Esophagus muscularis mucosa (tissue), 4 donors: Measurements from ENCODE around the gene SPSB1.

ENCODE experiments used
- CTCF ChIP-seq, 3 experiments: fragments of 200-600 bp in 2 of 3; fragments of 450-650 bp in 1 of 3; sonication (generic) in 2 of 3; IDR thresholded peaks; one replicate each; pipeline ENCODE4 v1.5.1; 2017 to 2019; ENCODE audit warnings: antibody characterized with exemption in 3 of 3, mild to moderate bottlenecking in 2 of 3, moderate library complexity in 1 of 3
- EP300 ChIP-seq: sonication (generic); formaldehyde crosslinking; IDR thresholded peaks from one replicate; pipeline ENCODE4 v1.6.1; 2017; ENCODE audit warnings: antibody characterized with exemption
- POLR2AphosphoS5 ChIP-seq, 2 donors: sonication (generic); formaldehyde crosslinking; IDR thresholded peaks; one replicate each; pipeline ENCODE4 v1.6.1; 2017; ENCODE audit warnings: antibody characterized with exemption in 2 of 2

GRCh38 chr1:9331016-9331415 lies 38.3 kb downstream of the SPSB1 start:
- TF ChIP-seq POLR2AphosphoS5 (IDR thresholded peaks at IDR 0.05) (no peak), CTCF (IDR thresholded peaks at IDR 0.05) (no peak), EP300 (no peak)
